ENCODE measurements around the gene ASIC1. TPM values are rescaled to one million over a fixed set of nuclear protein-coding genes. Genes with fewer than 3 reads are reported as not detected.

The ASIC1 gene
- total RNA-seq, 1 donor: 0.72 TPM

DNA sequence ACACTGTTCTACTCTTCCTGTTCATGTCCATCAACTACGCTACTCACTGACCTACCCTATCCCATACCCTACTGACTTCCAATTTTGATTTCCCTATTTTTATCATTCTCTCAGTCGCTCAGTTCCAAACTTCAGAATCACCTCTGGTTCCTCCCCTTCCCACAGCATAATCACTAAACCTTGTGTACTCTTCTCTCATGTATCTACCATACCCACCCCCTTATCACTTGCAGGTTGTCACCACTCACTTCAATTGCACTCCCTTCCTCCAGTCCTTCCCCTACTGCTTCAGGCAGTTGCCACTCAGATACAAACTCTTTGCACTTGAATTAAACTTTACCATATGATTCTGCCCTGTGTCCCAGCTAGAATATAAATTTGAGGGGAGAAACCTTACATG is 38.4 kb upstream of the ASIC1 start:
- H3K27me3 ChIP-seq (ENCODE audit: insufficient read depth, low read length): no peaks in the 10 kb centered on the region

DNA sequence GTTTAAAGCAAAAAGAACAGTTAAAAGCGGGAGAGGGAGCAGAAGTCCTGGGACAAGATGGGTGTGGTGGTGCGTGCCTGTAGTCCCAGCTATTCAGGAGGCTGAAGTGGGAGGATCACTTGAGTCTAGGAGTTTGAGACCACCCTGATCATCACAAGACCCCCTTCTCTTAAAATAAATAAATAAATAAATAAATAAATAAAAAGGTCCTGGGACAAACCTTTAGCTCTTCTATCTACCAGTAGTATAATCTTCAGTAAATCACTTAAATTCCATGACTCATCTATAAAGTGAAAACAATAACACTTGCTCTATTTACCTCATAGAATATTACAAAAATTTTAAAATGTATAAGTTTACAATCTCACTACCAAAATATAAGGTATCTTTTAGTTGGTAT is 37.9 kb upstream of the ASIC1 start:
- H3K79me2 ChIP-seq (ENCODE audit: insufficient read depth, low read length): peaks cover 97% of the 10 kb centered on the region
- H3K27me3 ChIP-seq (ENCODE audit: insufficient read depth, low read length): no peaks in the 10 kb centered on the region
- peaks cover 42% of the 10 kb centered on the region for H3K4me1 ChIP-seq (ENCODE audit: insufficient read depth, low read length)
- H3K36me3 ChIP-seq (ENCODE audit: insufficient read depth, low read length): peaks cover under 1% of the 10 kb centered on the region
- no peak for DNase-seq (ENCODE audit: insufficient read length, low spot score, missing footprints)
- H3K4me2 ChIP-seq (ENCODE audit: insufficient read depth, low read length): no peak overlapping the region
- H2AFZ ChIP-seq (ENCODE audit: low read length): no peak overlapping the region
- no peaks in the 10 kb centered on the region for H3K9me3 ChIP-seq (ENCODE audit: low read depth, low read length)
- TF ChIP-seq, protein P1, sequence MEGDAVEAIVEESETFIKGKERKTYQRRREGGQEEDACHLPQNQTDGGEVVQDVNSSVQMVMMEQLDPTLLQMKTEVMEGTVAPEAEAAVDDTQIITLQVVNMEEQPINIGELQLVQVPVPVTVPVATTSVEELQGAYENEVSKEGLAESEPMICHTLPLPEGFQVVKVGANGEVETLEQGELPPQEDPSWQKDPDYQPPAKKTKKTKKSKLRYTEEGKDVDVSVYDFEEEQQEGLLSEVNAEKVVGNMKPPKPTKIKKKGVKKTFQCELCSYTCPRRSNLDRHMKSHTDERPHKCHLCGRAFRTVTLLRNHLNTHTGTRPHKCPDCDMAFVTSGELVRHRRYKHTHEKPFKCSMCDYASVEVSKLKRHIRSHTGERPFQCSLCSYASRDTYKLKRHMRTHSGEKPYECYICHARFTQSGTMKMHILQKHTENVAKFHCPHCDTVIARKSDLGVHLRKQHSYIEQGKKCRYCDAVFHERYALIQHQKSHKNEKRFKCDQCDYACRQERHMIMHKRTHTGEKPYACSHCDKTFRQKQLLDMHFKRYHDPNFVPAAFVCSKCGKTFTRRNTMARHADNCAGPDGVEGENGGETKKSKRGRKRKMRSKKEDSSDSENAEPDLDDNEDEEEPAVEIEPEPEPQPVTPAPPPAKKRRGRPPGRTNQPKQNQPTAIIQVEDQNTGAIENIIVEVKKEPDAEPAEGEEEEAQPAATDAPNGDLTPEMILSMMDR (IDR thresholded peaks at IDR 0.05; ENCODE audit: extremely low read depth, low read depth, low read length): no peak
- no peak overlapping the region for H3K4me3 ChIP-seq (ENCODE audit: insufficient read depth, low read length)
- peak overlapping the region; percentile 75 for H3K27ac ChIP-seq (ENCODE audit: low read depth, low read length)
- no peaks in the 10 kb centered on the region for H4K20me1 ChIP-seq (ENCODE audit: insufficient read depth, low read length)

More for the DNA sequence above, 38.4 kb upstream of the ASIC1 start:
- H2AFZ ChIP-seq (ENCODE audit: low read length): peak overlapping the region; percentile 0
- H3K4me3 ChIP-seq (ENCODE audit: insufficient read depth, low read length): no peak overlapping the region
- peaks cover 42% of the 10 kb centered on the region for H3K4me1 ChIP-seq (ENCODE audit: insufficient read depth, low read length)
- TF ChIP-seq, protein P1 (IDR thresholded peaks at IDR 0.05; ENCODE audit: extremely low read depth, low read depth, low read length): no peak
- H3K9me3 ChIP-seq (ENCODE audit: low read depth, low read length): no peaks in the 10 kb centered on the region
- H3K4me2 ChIP-seq (ENCODE audit: insufficient read depth, low read length): no peak overlapping the region
- peak overlapping the region; percentile 75 for H3K27ac ChIP-seq (ENCODE audit: low read depth, low read length)
- no peaks in the 10 kb centered on the region for H4K20me1 ChIP-seq (ENCODE audit: insufficient read depth, low read length)
- peaks cover 97% of the 10 kb centered on the region for H3K79me2 ChIP-seq (ENCODE audit: insufficient read depth, low read length)
- H3K36me3 ChIP-seq (ENCODE audit: insufficient read depth, low read length): peaks cover 4% of the 10 kb centered on the region
- DNase-seq (ENCODE audit: insufficient read length, low spot score, missing footprints): no peak

DNA sequence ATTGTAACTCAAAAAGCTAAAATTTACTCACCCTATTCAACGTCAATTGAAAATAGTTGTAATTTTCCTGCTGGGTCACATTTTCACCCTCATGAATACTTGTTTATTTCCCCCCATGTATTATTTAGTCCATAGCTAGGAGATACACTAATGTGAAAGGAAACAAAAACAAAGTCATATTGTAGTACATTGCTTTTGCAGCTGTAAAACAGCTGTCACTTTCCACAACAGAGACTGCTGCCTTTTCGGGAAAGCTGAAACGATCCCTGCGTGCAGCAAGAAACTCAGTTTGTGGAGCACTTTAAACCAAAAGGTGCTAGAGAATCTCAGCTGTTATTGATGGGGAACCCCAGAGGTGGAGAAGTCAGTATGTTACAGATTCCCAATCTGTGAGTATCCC is 36.4 kb upstream of the ASIC1 start:
- Histone ChIP-seq H3K4me1 (ENCODE audit: insufficient read depth, low read length) (peaks cover 49% of the 10 kb centered on the region), H3K79me2 (ENCODE audit: insufficient read depth, low read length) (peaks cover 92% of the 10 kb centered on the region), H3K4me2 (ENCODE audit: insufficient read depth, low read length) (peak overlapping the region; percentile 51), H3K36me3 (ENCODE audit: insufficient read depth, low read length) (no peaks in the 10 kb centered on the region), H2AFZ (ENCODE audit: low read length) (peak overlapping the region; percentile 52), H3K4me3 (ENCODE audit: insufficient read depth, low read length) (peak overlapping the region; percentile 10), H3K9me3 (ENCODE audit: low read depth, low read length) (no peaks in the 10 kb centered on the region), H3K27ac (ENCODE audit: low read depth, low read length) (peak overlapping the region; percentile 7), H4K20me1 (ENCODE audit: insufficient read depth, low read length) (no peaks in the 10 kb centered on the region), H3K27me3 (ENCODE audit: insufficient read depth, low read length) (no peaks in the 10 kb centered on the region)
- DNase-seq (ENCODE audit: insufficient read length, low spot score, missing footprints): peak; percentile 44
- TF ChIP-seq, protein P1 (IDR thresholded peaks at IDR 0.05; ENCODE audit: extremely low read depth, low read depth, low read length): no peak

DNA sequence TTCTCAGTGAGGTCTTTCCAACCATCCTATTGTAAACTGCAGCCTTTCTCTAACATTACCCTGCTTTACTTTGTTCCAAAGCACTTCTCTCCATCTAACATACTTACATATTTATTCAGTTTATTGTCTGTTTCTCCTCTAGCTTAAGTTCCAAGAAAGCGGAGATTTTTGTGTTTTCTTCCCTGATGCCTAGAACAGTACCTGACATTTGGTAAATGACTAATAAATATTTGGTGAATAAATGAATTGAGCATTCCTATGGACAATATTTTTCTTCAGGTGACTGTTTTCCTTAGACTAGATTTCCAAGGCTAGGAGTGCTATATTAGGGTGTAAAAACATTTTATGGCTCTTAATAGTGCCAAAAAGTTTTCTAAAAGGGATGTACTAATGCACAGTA is 34.5 kb upstream of the ASIC1 start:
- TF ChIP-seq, protein P1 (IDR thresholded peaks at IDR 0.05; ENCODE audit: extremely low read depth, low read depth, low read length): no peak
- Histone ChIP-seq H3K27me3 (ENCODE audit: insufficient read depth, low read length) (no peaks in the 10 kb centered on the region), H4K20me1 (ENCODE audit: insufficient read depth, low read length) (no peaks in the 10 kb centered on the region), H3K27ac (ENCODE audit: low read depth, low read length) (peak overlapping the region; percentile 20), H3K9me3 (ENCODE audit: low read depth, low read length) (no peaks in the 10 kb centered on the region), H2AFZ (ENCODE audit: low read length) (no peak overlapping the region), H3K4me3 (ENCODE audit: insufficient read depth, low read length) (no peak overlapping the region), H3K36me3 (ENCODE audit: insufficient read depth, low read length) (no peaks in the 10 kb centered on the region), H3K79me2 (ENCODE audit: insufficient read depth, low read length) (peaks cover 74% of the 10 kb centered on the region), H3K4me1 (ENCODE audit: insufficient read depth, low read length) (peaks cover 38% of the 10 kb centered on the region), H3K4me2 (ENCODE audit: insufficient read depth, low read length) (no peak overlapping the region)
- peak; percentile 63 for DNase-seq (ENCODE audit: insufficient read length, low spot score, missing footprints)
